Measurements from ENCODE around the gene C9orf152. TPM values are rescaled to one million over a fixed set of nuclear protein-coding genes. Genes with fewer than 3 reads are reported as not detected.

C9orf152 gene
- total RNA-seq, 4 donors from 2014 or later, result 0.17 TPM; not detected in 3

DNA sequence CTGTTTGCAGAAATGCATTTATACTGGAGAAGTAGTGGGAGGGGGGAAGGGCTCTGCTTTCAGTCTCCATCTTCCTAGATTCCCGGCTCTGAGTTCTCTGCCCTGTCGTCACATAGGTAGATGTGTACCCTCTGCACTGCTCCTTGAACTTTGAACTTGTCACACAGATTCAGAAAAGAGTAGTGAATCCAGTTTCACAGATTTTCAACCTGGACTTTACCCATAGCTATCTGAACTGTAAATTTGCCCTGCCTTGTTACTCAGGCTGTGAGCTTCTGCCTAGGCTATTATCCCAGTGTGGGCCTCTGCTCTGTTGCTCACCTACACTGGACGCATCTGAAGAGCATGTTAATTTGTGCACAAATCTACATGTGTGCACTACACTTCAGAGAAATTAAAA lies 12.8 kb upstream of the C9orf152 start:
- TF ChIP-seq POLR2A (IDR thresholded peaks at IDR 0.05) (no peak), EP300 (IDR thresholded peaks at IDR 0.05) (no peak), POLR2AphosphoS5 (IDR thresholded peaks at IDR 0.05) (no peak)
- TF ChIP-seq, protein P1, sequence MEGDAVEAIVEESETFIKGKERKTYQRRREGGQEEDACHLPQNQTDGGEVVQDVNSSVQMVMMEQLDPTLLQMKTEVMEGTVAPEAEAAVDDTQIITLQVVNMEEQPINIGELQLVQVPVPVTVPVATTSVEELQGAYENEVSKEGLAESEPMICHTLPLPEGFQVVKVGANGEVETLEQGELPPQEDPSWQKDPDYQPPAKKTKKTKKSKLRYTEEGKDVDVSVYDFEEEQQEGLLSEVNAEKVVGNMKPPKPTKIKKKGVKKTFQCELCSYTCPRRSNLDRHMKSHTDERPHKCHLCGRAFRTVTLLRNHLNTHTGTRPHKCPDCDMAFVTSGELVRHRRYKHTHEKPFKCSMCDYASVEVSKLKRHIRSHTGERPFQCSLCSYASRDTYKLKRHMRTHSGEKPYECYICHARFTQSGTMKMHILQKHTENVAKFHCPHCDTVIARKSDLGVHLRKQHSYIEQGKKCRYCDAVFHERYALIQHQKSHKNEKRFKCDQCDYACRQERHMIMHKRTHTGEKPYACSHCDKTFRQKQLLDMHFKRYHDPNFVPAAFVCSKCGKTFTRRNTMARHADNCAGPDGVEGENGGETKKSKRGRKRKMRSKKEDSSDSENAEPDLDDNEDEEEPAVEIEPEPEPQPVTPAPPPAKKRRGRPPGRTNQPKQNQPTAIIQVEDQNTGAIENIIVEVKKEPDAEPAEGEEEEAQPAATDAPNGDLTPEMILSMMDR (IDR thresholded peaks at IDR 0.05), result no peak
- no peaks in the 10 kb centered on the region for H3K27me3 ChIP-seq
- no peak for ATAC-seq
- H3K9me3 ChIP-seq, result no peaks in the 10 kb centered on the region
- WGBS, 2 donors (ENCODE audit: low coverage in 1 of 2), result 83 to 100% methylated on average over 2 to 3 of the region's 3 CpGs
- no peak overlapping the region for H3K27ac ChIP-seq
- H3K4me3 ChIP-seq, result no peak overlapping the region
- no peaks in the 10 kb centered on the region for H3K4me1 ChIP-seq
- no peaks in the 10 kb centered on the region for H3K36me3 ChIP-seq

DNA sequence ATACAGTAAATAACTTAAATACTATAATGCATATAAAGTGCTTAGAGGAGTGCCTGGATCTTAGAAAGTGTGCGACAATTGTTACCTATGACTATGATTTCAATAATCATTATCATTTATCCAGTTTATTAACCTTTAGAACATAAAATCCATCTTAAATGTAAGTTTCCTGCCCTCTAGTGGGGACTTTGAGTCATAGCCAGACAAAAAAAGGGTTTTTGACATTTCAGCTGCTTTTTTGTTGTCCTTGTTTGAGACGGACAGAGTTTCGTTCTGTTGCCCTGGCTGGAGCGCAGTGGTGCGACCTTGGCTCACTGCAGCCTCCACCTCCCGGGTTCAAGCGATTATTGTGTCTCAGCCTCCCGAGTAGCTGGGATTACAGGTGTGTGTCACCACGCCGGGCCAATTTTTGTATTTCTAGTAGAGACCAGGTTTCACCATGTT lies 9.7 kb upstream of the C9orf152 start:
- Histone ChIP-seq H3K36me3 (no peaks in the 10 kb centered on the region), H3K27me3 (no peaks in the 10 kb centered on the region), H3K9me3 (no peaks in the 10 kb centered on the region), H3K4me1 (no peaks in the 10 kb centered on the region), H3K4me3 (no peak overlapping the region), H3K27ac (no peak overlapping the region)
- WGBS, 2 donors (ENCODE audit: low coverage in 1 of 2), result 9 to 21% methylated on average over 5 to 10 of the region's 10 CpGs
- no peak for ATAC-seq
- TF ChIP-seq, protein P1 (IDR thresholded peaks at IDR 0.05), result peak; percentile 70 to 83 (median 74)
- TF ChIP-seq EP300 (IDR thresholded peaks at IDR 0.05) (no peak), POLR2AphosphoS5 (IDR thresholded peaks at IDR 0.05) (no peak), POLR2A (IDR thresholded peaks at IDR 0.05) (no peak)

DNA sequence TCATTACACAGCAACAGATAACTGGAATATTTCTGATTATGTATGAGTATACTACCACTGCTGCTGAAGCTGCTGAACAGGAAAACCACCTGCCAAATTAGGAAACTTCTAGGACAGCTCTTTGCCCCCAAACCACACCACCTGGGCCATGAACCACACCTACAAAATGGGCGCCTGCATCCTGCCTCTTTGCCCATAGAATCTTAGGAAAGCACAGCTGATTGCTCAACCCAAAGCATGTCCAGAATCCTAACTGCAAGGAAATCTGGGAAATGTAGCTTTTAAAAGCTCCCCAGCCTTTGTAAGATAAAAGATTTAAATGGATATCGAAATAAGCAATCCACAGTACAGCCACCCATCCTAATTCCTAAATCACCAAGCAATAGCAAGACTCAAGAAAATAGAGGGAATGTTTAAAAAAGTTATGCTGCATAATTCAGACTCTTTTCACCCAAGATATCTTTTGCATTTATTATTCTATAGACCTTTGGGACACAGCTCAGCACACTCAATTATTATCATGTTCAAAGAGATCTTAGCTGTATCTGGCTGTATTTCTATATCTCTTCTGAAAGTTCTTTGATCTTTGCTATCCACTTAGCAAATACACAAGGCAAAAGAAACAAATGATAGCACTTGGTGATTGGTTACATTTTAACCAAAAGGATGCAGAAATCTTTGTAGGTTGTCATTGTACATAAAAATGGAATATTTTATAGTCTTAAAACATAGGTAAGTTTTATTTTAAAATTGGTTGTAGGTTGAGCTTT lies 6.8 kb upstream of the C9orf152 start:
- Histone ChIP-seq H3K4me1 (no peaks in the 10 kb centered on the region), H3K27ac (no peak overlapping the region), H3K4me3 (no peak overlapping the region), H3K27me3 (no peaks in the 10 kb centered on the region), H3K36me3 (no peaks in the 10 kb centered on the region), H3K9me3 (no peaks in the 10 kb centered on the region)
- 83 to 94% methylated on average over 1 to 2 of the region's 2 CpGs for WGBS, 2 donors (ENCODE audit: low coverage in 1 of 2)
- TF ChIP-seq POLR2A (IDR thresholded peaks at IDR 0.05) (no peak), EP300 (IDR thresholded peaks at IDR 0.05) (no peak), POLR2AphosphoS5 (IDR thresholded peaks at IDR 0.05) (no peak)
- TF ChIP-seq, protein P1 (IDR thresholded peaks at IDR 0.05), result no peak
- ATAC-seq, result no peak

DNA sequence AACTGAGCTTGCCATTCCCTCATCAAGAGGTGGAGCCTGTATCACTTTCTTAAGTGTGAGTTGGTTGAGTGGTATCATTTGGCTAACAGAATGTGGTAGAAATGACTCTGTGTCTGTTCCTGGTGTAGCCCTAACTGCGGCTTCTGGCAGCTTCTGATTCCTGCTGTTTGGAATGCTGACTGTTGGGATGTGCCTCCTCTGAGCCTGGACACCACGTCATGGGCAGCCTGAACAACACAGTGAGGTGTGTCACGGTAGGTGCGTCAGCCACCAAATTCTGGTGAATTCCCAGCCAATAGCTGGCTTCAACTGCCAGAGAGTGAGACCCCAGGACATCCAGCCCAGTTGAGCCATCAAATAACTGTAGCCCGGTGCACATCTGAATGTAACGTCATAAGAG lies 6.1 kb upstream of the C9orf152 start:
- H3K9me3 ChIP-seq, result no peaks in the 10 kb centered on the region
- H3K27me3 ChIP-seq, result no peaks in the 10 kb centered on the region
- no peak overlapping the region for H3K4me3 ChIP-seq
- no peak for ATAC-seq
- no peak overlapping the region for H3K27ac ChIP-seq
- 81 to 89% methylated on average over 2 to 4 of the region's 6 CpGs for whole genome bisulfite sequencing, 2 donors (ENCODE audit: low coverage in 1 of 2)
- no peaks in the 10 kb centered on the region for H3K4me1 ChIP-seq
- TF ChIP-seq POLR2A (IDR thresholded peaks at IDR 0.05) (no peak), POLR2AphosphoS5 (IDR thresholded peaks at IDR 0.05) (no peak), EP300 (IDR thresholded peaks at IDR 0.05) (no peak)
- TF ChIP-seq, protein P1 (IDR thresholded peaks at IDR 0.05), result no peak
- H3K36me3 ChIP-seq, result no peaks in the 10 kb centered on the region
